HG03280 (cell line): ENCODE results near the gene ASAP2.

Source experiments
- ATAC-seq: cut with Tn5 transposase; IDR thresholded peaks from one replicate; pipeline ENCODE4 v1.9.1; 2021; ENCODE audit warnings: mild to moderate bottlenecking, moderate library complexity; ENCODE audit not compliant: unreplicated experiment

ASAP2 gene

DNA sequence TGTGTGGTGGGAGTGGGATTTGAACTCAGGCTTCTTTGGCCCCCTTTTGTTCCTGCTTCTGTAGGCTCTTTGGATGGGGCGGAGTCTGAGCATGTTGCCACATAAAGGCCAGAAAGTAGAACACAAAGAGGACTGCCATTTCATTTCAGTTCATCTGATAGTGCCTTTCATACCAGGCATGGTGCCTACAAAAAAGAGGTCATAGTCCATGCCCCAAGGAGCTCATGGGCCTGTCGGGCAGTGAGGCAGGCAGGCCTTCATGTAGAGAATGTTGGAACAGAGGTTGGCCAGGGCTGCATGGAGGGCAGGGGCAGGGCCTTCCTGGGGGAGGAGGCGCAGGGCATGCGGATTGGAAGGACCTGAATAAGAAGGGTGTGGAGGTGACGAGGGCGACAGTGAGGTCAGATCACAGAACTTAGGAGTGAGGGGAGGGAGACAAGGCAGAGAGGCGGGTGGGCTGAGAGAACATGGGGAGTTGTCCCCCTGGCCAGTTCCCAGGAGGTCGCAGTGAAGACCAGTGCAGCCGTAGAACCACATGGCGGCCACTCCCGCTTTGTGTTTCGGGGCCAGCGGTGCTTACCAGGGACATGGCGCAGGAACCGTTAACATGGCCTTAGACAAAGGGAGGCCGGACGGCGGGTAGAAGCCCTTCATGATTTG is 167.6 kb downstream of the ASAP2 start:
- ATAC-seq: no peak

- ATAC-seq: no peak
These were observed 169.3 kb downstream of the ASAP2 start for GRCh38 chr2:9375857-9376428.

DNA sequence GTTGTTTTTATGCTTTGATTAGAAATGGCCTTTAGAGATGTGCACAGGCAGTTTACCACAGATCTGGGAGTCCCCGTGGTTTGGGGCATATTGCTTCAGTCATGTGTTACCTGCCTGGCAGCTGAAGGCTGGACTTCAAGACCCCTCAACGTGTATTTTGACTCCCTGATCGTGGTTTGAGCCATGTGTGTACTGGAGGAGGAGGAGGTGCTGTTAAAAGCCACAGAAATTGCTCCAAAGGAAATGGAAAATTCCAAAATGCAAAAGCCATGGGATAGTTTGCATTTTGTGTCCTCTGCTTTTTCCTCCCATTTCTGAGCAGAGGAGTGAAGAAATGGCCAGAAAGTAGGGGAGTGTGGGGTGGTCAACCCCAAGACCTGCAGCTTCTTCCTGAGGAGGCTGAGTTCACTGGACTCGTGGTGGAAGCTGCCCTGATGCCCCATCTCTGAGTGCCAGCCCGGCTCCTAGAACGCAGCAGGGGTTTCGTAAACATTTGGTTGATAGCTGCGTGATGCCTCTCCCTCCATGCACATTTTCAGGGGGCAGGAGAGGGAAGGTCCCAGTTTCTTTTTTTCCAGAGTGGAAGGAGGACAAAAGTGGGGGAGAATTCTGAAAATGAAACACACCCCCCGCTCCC is 171.0 kb downstream of the ASAP2 start:
- ATAC-seq: no peak

- ATAC-seq: no peak
These were observed 172.1 kb downstream of the ASAP2 start for GRCh38 chr2:9378433-9379390.

GRCh38 chr2:9379391-9379755 is 172.8 kb downstream of the ASAP2 start:
- no peak for ATAC-seq

- ATAC-seq: no peak
These were observed 174.4 kb downstream of the ASAP2 start for GRCh38 chr2:9380702-9381628.

GRCh38 chr2:9382604-9383235 is 176.1 kb downstream of the ASAP2 start:
- no peak for ATAC-seq

DNA sequence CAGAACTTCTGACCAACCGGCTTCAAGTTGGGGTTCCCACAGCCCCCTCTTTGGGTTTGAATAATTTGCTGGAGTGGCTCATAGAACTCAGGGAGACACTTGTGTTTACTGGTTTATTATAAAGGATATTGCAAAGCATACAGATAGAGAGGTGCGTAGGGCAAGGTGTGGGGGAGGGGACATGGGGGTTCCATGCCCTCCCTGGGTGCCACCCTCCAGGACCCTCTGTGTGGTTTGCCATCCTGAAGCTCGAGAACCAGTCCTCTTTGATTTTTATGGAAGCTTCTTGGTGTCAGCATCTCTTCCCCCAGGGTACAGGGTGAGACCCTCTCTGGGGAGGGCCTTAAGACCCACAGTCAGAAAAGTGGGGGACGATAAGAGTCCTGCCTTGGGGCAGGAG is 177.9 kb downstream of the ASAP2 start:
- ATAC-seq: no peak

DNA sequence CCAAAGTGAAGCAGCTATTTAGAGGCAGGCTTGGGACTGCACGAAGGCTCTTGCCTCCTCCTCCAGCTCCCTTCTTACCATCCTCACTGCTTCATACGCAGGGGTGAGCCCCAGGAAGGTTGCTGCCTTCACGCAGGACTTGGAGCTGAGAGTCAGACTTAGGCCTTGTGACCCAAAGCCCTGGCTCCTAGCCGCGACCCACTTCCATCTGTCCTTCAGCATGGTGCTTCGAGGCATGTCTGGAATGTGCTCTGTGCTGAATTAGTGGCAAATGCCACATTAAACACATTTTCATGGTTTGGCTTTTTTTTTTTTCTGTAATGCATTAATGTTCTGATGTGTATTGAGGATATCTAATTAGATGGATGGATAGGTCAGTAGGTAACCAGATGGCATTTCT is 179.2 kb downstream of the ASAP2 start:
- ATAC-seq: no peak

GRCh38 chr2:9388199-9388681 is 181.6 kb downstream of the ASAP2 start:
- ATAC-seq: no peak

GRCh38 chr2:9388950-9389911 is 182.6 kb downstream of the ASAP2 start:
- no peak for ATAC-seq

DNA sequence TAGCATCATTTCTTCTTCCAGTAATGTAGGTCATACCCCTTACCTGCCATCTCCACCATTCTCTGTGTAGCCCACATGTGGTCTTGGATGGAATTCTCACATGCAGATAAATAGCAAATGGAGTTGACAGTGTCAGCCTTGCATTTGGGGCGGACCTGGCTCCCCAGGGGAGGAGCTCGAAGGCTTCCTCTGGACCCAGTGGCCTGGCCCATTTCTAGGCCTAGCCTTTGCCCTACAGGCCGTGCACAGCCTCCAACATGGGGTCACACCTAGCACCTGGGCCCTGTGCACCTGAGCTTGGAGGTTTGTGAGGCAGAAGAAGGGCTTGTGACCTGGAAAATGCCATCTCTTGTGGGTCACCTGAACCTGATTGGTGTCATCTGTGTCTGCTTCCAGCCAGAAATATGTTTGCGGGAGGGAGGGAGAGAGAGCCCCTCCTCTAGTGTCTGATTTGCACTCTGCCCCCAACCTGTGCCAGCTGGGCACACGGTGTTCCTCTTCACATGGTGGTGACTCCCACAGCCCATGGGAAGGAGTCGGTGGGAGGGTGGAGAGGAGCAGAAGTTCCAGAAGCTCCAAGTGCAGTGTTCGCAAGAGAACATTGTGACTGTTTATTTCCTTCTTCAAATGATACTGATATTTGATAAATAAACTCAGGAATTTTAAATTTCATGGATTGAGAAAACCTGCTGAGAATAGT is 183.7 kb downstream of the ASAP2 start:
- ATAC-seq: no peak

DNA sequence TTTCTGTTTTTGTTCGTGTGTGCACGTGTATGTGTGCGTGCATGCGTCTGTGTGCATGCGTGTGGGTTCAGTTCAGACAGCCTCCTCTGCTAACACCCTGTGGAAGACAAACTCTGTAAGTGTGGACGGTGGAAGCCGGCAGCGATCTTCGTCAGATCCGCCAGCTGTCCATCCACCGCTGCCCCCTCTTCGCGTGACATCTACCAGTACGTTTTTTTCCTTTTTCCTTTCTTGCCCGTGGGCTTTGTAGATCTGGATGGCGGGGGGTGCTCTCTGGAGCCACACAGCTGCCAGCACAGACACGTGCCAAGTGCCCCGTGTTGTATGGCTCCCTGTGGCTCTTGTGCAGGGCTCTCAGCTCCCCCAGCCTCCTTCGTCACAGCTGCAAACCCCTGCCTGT is 184.4 kb downstream of the ASAP2 start:
- no peak for ATAC-seq

- ATAC-seq: no peak
These were observed 185.5 kb downstream of the ASAP2 start for GRCh38 chr2:9391961-9392720.

- no peak for ATAC-seq
These were observed 186.5 kb downstream of the ASAP2 start for GRCh38 chr2:9392898-9393765.

GRCh38 chr2:9394816-9395215 is 188.2 kb downstream of the ASAP2 start:
- ATAC-seq: no peak
